Occipital lobe (tissue), 2 donors: Measurements from ENCODE around the gene XRCC5. TPM values are rescaled to one million over a fixed set of nuclear protein-coding genes. Genes with fewer than 3 reads are reported as not detected.
"Not testable (repeated sequence)": the region's sequence is repeated elsewhere in the genome, so short reads cannot be mapped to it uniquely, and the experiment has no call there.

Experiments used
- DNase-seq: peaks from one replicate; lab custom pipeline; 2025; lab: John Stamatoyannopoulos, UW
- total RNA-seq: library from RNA; depleted of rRNA; stranded (reverse); fragments of >200 nt; gene quantifications from one replicate; pipeline ENCODE4 v1.2.3, GENCODE V29; 2014

The XRCC5 gene
- total RNA-seq = 366 TPM

DNA sequence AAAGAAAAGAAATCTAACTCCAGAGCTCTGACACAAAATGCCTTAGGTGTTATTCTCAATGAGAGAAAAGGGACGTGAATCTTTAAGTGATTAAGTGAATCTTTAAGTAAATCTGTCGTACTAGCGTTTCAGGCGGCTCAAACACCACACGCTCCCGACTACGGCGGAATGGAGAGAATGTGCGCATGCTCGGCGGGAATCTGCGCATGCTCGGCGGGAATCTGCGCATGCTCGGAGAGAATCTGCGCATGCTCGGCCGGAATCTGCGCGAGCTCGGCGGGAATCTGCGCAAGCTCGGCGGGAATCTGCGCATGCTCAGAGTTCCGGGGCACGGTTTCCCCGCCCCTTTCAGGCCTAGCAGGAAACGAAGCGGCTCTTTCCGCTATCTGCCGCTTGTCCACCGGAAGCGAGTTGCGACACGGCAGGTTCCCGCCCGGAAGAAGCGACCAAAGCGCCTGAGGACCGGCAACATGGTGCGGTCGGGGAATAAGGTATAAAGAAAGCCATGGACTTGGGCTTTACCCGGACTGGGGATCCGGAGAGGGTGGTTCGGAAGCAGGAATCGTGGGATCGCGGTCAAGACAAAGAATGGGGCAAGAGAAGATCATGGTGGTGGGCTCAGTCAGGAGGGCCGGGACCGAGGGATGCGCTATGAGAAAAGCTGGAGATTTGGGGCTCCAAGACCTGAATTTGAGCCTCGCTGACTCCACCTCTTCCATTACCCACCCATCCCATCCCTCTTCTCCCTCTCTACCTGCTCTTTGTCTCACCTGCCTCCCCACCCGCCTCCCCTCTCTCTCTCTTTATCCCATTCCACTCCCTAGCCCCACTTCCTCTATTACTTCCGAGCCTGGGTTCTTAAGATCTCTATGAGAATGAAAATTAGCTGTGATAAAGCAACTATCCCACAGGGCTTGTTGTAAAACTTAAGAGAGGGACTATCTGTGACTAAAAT lies at the start of gene XRCC5:
Gene XRCC5 (plus strand): TSS at position 382 of the 955 bp plus-strand sequence. CDS start 89 bp downstream, at position 471.
- DNase-seq = peak; percentile 86

- DNase-seq = no peak
Observed at GRCh38 chr2:216064014-216064630, 45.0 kb upstream of the XRCC5 start.

DNA sequence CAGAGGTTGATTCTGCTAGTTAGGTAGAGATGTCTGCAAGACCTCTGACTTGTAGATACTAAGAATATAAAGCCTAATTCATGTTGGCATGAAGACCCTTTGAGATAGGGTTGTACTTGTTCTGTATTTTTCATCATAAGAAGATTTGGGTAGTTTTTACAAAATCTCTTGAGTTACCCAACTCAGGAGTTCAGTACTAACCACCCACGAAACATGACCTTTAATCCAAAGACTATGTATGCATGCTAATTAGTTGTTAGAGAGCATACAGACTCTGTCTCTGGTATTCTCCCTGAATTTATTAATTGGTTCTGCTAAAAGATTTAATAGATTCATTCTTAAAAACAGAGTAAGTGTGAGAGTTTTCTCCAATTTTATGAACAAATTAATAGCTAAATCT lies 44.5 kb upstream of the XRCC5 start:
- DNase-seq = no peak

- no peak for DNase-seq
Observed at GRCh38 chr2:216066230-216066629, 42.9 kb upstream of the XRCC5 start.

DNA sequence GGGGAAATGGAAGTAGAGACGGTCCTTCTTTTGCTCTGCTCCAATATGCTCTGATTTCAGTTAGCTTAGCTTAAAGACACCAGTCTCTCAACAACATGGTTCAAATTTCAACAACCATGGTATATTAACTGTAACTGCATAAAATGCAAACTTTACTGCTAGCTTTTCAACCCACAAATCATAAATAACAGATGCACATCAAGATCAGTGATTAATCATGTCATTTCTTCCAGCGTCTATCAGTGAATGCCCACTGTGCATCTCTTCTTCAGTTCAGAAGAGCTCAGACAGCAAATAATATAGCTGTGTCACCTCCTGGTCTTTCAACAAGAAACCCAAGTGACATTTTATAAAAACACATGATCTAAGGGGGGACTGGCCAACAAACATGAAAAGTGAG lies 40.1 kb upstream of the XRCC5 start:
- DNase-seq = no peak

DNA sequence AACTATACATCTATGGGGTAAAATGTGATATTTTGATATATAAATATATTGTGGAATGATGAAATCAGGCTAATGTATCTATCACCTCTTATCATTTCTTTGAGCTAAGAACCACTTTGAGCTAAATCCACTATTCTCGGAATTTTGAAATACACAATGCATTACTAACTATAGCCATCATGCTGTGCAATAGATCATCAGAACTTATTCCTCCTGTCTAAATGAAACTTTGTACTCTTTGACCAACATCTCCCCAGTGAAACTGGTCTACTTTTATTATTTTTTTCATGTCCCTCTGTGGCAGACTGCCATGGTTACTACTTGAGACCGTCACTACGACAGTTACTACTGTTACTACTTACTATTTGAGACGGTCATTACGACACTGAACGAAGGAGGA lies 39.0 kb upstream of the XRCC5 start:
- no peak for DNase-seq

DNA sequence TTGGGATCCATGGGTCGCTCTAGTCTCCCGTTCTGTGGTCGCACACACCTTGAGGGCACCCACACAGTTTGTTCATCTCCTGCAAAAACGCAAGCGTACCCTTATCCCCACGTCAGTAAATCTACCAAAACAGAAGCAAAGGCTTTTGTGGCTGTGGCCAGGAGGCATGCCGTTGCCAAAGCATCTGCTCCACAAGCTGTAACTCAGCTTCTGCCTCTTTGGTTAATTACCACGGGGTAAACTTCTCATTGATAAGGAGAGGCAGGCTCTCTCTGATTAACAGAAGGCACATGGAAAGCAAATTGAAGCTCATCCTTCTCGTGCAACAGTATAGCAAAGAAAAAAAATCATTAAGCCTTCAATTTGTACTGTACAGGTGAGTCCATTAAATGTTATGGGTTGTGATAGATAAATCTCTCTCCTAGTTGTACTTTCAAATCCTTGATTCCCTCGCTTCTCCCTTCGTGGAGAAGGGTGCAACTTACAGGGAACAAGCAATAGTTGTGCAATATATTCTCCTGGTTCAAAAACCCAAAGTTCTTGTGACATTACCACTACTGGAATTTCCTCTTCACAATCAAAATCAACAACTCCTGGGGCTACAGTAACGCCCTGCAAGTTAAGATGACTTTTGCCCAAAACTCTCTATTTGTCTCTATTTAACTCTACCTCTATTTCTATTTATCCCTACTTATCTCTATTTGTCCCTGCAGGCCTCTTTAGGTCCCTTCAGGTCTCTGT lies 37.9 kb upstream of the XRCC5 start:
- no peak for DNase-seq

GRCh38 chr2:216072473-216072872 lies 36.7 kb upstream of the XRCC5 start:
- no peak for DNase-seq

- DNase-seq = no peak
Observed at GRCh38 chr2:216073773-216074172, 35.4 kb upstream of the XRCC5 start.

GRCh38 chr2:216074380-216074779 lies 34.8 kb upstream of the XRCC5 start:
- DNase-seq = no peak

DNA sequence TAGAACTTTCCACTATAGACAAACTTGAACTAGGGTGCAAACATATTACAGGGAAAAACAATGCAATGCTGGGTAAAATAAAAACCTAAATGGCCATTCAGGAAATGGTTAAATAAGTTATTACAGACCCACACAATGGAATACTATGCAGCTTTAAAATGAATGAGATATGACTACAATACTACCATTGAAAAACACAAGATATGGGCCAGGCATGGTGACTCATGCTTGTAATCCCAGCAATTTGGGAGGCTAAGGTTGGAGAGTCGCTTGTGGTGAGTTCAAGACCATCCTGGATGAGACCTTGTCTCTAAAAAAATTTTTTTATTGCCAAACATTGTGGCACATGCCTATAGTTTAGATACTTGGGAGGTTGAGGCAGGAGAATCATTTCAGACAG lies 34.4 kb upstream of the XRCC5 start:
- DNase-seq = no peak

- DNase-seq = no peak
Observed at GRCh38 chr2:216075510-216076485, 33.4 kb upstream of the XRCC5 start.

- DNase-seq = no peak
Observed at GRCh38 chr2:216078776-216079175, 30.4 kb upstream of the XRCC5 start.

- not testable (repeated sequence) for DNase-seq
Observed at GRCh38 chr2:216080048-216080447, 29.1 kb upstream of the XRCC5 start.

- DNase-seq = no peak
Observed at GRCh38 chr2:216081012-216081411, 28.1 kb upstream of the XRCC5 start.

DNA sequence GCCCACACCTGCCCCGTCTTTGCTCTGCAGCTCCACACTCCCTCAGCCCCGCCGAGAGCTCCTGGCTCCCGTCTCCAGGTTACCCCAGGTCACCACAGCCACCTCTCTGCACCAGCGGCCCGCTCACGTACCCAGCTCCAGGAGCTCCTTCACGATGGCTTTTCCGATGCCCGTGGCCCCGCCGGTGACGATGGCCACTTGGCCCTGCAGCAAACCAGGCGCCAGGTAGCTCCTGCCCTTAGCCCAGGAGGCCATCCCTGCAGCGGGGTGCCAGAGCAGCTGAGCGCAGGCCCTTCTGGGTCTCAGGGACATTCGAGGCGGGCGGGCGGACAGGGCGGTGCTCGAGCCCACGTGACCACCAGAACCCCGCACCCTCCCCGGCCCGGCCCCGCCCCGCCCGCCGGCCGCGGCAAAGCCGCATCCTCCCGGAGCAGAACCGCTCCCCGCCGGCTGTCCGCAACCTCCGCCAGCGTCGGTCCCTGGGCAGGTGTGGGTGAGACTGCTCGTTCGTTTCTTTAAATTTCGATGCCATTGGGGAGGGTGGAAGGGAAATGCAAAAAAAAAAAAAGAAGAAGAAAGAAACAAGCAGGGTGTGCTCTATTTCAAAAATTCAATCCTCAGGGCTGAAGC lies 27.5 kb upstream of the XRCC5 start, which contains the start of the genes PECR and TMEM169:
Gene PECR (minus strand): TSS at position 323 of the 630 bp plus-strand sequence. CDS start 68 bp downstream, at position 255.
Gene TMEM169 (plus strand): TSS at position 433 of the 630 bp plus-strand sequence. CDS start 14,045 bp downstream, outside the sequence.
- DNase-seq = peak; percentile 80

- no peak for DNase-seq
Observed at GRCh38 chr2:216082117-216082711, 26.9 kb upstream of the XRCC5 start.

GRCh38 chr2:216082805-216083204 lies 26.3 kb upstream of the XRCC5 start:
- DNase-seq = no peak

GRCh38 chr2:216083464-216084281 lies 25.5 kb upstream of the XRCC5 start:
- DNase-seq = no peak
